Stimulated activated CD4-positive, alpha-beta T cell treated with anti-CD3 and anti-CD28 coated beads, Interleukin-12 subunit alpha, Interleukin-12 subunit beta, amount 100 ng/mL, for 24 hours (primary cell): ENCODE data around the gene AVPI1.
A peak's percentile ranks its signal among the peaks of the same experiment; 100 is the strongest.

Experiments used
- DNase-seq, 2 experiments: peaks; one replicate each; pipeline ENCODE4 v3.0.0-alpha.2; 2020; ENCODE audit warnings: low read depth in 2 of 2

Gene AVPI1

GRCh38 chr10:97686962-97687784 is at the start of gene AVPI1:
TSS of gene AVPI1 (minus strand) at chr10:97687241. CDS start at chr10:97679905, 7,336 bp downstream.
- DNase-seq = peak; percentile 88 to 92

DNA sequence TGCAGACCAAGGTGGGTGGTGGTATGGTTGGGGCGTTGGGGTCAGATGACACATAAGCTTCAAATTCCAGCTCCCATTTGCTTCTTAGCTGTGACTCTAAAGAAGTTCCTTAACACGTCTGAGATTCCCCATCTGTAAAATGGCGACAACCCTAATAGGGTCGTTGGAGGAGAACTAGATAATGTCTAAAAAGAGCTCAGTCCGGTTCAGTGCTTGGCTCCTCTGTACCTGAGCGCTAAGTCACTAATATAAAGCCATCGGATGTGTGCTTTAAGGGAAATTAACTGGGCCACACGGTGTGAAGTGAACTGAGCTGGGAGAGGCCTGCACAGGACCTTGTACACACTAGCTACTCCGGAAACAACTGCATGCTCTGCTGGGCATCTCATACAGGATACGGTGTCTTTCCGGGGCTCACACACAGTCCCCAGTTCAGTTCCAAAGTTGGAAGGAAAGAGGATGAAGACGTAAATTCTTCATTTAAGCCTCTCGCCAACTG is 49.4 kb upstream of the AVPI1 start:
- DNase-seq = no peak

DNA sequence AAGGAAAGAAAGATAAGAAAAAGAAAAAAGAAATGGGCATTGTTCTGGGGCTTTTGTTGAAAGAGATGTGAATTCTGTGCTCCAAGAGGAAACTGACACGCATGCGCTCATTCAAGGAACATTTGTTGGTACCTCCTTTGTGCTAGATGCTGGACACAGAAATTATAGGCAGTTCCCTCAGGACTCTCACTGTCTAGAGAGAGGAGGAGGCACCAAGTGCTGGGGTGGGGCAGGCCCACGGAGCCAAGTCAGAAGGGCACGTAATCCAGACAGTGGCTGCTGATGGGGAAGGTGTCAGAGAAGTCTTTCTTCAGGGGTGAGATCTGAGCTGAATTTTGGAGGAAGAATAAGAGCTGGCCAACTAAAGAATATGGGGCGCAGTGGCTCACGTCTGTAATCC is 47.0 kb upstream of the AVPI1 start:
- no peak for DNase-seq

DNA sequence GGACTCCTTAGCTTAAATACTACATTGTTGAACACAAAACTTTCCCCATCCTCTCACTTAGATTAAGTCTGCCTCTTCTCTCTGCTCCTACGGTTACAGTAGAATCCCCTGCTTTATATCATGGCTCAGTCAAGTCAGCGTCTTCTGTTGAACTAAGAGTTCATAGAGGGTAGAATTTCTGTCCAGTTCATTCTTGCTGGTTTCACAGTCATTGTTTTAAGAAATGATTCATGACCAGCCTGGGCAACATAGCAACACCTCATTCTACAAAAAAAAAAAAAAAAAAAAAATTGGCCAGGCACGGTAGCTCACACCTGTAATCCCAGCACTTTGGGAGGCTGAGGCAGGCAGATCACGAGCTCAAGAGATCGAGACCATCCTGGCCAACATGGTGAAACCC is 46.2 kb upstream of the AVPI1 start:
- no peak for DNase-seq

DNA sequence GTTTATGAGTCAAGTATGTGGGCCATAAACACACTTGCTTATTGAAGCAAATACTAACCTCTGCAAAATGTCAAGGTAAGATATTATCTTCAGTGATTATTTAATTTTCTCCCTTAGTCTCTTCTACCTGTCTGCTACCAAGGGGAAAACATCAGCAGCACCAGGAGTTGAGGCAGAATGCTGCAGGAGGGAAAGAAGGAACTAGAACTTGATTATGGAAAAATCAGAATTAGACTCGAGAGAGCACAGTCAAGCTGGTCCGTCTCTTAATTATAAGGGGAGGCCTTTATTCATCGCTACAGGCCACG is 45.0 kb upstream of the AVPI1 start:
- DNase-seq = no peak

DNA sequence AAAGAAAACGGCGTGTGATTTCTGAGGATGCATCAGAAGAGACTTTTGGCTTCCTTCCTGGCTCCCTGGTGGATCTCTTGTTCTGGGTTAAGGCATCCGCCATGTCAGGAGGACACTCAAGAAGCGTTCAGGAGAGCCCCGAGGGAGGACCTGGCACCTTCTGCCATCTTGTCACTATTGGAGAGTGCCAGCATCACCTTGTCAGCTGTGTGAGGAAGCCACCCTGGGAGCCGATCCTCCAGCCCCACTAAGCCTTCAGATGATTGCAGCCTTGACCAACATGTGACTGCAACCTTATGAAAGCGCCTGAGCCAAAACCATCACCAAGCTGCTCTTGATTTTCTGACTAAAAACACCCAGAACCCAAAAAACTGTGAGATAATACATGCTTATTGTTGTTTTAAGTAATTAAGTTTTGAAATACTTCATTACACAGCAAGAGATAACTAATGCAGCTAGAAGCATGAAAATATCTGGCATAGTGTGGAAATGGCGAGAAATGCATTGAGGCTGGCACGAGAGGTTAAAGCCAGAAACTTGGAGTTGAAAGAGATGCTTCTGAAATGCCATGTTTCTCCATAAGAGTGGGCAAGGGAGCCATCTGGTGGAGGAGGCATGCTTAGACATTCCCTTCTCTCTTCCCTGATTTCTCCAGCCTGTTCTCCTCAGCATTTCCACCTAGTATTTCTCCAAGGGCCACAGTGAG is 44.5 kb upstream of the AVPI1 start:
- peak in 1 of 2 experiments; percentile 36 for DNase-seq

GRCh38 chr10:97729014-97729413 is 42.0 kb upstream of the AVPI1 start:
- DNase-seq = no peak

DNA sequence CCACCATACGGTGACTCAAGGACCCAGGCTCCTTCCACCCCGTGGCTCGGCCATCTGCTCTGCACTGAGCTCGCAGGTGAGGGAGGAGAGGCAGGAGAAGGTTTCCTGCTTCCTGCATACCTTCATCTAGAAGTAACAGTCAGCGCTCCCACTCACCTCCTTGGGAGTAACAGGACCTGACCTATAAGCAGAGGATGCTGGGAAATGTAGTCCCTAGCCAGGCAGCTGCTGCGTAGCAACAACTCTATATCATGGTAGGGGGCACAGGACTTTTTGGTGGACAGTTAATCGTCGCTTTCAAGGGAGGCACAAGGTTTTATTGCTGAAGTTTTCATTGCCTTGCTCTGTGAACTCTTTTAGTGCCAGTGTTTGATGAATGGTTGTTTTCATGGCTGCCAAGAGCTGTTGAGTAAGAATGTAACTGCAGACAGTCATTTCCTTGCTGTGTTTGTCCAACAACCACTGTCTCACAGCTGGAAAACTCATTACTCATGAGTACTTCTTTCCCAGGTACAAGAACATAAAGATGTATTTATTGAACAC is 39.7 kb upstream of the AVPI1 start:
- no peak for DNase-seq

- no peak for DNase-seq
Observed at GRCh38 chr10:97724341-97724941, 37.4 kb upstream of the AVPI1 start.

GRCh38 chr10:97723001-97723400 is 36.0 kb upstream of the AVPI1 start:
- no peak for DNase-seq

- DNase-seq = no peak
Observed at GRCh38 chr10:97721871-97722780, 35.1 kb upstream of the AVPI1 start.

DNA sequence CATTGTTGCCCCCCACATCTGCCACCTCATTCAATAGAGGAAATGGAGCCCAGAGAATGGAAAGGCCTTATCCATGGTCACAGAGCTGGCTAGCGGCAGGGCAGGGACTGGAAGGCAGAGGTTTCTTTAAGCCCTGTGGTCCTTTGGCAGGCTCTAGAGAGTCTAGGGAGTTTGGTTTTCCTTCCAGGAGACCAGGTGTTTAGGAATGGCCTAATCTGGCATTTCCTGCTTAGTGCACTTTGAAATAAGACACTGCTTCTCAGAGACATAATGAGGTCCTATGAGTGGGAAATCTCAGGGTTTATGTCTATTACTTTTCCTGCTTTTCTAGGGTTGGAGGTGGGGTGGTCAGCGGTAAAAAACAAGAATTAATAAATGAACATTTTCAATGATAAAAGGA is 32.6 kb upstream of the AVPI1 start:
- DNase-seq = no peak

GRCh38 chr10:97718659-97719142 is 31.7 kb upstream of the AVPI1 start:
- DNase-seq = no peak

- DNase-seq = no peak
Observed at GRCh38 chr10:97718178-97718577, 31.1 kb upstream of the AVPI1 start.

GRCh38 chr10:97717627-97718026 is 30.6 kb upstream of the AVPI1 start:
- DNase-seq = no peak

GRCh38 chr10:97715259-97715874 is 28.3 kb upstream of the AVPI1 start:
- no peak for DNase-seq

GRCh38 chr10:97714401-97715258 is 27.6 kb upstream of the AVPI1 start:
- DNase-seq = no peak

GRCh38 chr10:97713826-97714400 is 26.9 kb upstream of the AVPI1 start:
- DNase-seq = peak; percentile 31 to 33

- DNase-seq = peak in 1 of 2 experiments; percentile 22
Observed at GRCh38 chr10:97713339-97713825, 26.3 kb upstream of the AVPI1 start, which contains the start of gene MARVELD1. TSS of gene MARVELD1 (plus strand) at chr10:97713730. CDS start at chr10:97713877, 147 bp downstream.
